ENCODE data around the gene H6PD.

H6PD gene

DNA sequence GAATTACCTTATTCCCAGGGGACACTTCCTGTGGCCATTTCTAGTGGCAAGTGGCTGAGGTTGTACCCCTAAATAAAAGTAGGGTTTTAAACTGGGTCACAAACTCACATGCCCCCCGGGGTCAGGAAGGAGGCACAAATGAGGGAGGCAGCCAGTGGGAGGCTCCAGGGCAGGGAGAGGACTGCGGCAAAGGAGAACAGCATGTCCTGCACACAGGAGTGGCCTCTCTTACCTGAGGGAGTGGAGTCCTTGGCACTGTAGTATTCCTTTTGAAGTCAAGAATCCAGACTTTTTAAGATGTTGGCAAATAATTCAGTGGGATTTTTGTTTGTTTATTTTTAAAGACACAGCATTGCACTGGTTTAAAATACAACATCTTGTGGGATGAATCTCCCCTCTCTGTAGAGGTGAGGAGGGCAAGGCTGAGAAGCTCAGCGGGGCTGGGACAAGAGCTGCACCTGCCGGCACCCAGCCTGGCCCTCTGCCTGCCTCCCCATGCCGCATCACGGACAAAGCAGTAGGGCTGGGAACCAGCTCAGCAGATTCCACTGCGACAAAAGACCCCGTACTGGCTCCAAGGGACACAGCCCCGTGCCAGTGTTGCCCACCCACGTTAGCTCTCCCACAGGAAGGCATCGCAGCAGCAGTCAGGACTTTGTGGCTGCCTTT is 80.3 kb downstream of the H6PD start:
- DNase-seq (ENCODE audit: extremely low read depth in 1 of 2, low read depth in 1 of 2): no peak

DNA sequence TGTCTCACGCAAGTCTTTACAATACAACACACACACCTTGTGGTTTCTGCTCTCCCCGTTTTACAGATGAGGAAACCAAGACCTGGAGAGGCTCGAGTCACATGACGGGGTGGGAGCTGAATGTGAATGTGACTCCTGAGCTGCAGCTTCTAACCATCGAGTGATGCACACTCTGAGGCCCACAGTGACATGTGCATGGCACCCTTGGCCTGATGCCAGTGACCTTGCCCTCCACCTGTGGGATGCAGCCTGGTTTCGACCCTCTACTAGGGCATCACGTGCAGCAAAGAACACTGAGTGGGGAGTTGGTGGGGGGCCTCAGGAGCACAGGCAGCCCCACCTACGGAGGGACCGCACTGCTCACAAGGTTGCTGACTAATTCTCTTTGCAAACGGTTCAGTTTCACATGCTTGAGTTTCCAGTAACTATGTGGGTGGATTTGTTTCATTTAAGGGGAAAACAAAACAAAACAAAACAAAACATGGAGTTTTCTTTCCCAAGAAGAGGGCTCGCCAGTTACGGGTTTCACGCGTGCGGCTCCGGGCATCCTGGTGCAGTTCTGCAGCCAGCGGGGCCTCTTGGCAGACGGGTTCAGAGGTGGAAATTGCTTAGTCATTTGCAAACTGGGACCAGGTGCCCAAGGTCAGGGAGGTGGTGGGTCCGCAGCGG is 81.0 kb downstream of the H6PD start:
- DNase-seq (ENCODE audit: extremely low read depth in 1 of 2, low read depth in 1 of 2): no peak

DNA sequence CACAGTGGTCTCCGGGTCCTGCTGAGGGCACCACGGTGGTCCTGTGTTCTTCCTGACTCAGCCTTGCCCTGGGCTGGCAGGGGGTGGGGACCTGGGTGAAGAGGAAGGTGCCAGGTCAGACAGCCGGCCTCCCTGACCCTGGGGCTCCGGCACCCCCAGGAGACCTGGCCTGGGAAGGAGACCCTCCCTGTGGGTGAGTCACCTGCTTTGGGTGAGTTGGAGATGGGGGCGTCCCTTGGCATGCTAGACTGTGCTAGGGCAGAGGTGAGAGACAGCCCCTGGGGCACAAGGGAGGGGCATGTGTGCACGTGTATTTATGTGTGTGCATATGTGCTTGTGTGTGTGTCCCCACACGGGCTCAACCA is 81.5 kb downstream of the H6PD start:
- no peak for DNase-seq (ENCODE audit: extremely low read depth in 1 of 2, low read depth in 1 of 2)

DNA sequence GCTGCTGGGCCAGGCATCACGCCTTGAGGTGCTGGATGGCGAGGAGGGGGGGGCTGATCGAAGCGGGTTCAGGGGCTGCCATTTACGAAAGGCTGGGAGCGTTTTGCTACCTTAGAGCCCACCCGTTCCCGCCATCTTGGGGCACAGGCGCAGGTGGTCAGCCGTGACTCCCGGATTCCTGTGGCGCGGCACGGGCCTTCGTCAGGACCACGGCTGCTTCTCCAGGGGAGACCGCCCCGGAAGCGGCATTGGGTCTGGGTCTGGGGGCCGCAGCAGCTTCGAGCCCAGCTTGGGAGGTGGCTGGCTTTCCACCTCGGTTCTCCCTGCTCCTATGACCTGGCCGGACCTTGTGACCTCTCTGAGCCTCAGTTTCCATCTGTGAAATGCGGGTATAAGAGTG is 81.9 kb downstream of the H6PD start:
- DNase-seq (ENCODE audit: extremely low read depth in 1 of 2, low read depth in 1 of 2): no peak

DNA sequence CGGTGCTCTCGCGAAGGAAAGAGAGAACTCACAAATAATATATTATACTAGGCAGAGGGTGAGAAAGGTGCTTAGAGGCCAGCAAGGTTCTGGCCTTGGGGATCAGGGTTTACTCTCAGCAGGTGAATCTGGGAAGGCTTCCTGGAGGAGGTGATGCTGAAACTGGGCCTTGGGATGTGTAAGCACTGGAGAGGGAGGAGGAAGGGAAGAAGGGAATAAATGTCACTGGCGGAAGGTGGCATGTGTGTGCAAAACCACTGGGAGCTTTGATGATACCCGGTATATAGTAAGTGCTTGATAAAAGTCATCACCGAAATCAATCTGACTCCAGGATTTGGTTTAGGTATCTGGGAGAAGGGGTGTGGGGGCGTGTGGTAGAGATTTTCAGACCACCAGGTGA is 82.5 kb downstream of the H6PD start:
- no peak for DNase-seq (ENCODE audit: extremely low read depth in 1 of 2, low read depth in 1 of 2)

DNA sequence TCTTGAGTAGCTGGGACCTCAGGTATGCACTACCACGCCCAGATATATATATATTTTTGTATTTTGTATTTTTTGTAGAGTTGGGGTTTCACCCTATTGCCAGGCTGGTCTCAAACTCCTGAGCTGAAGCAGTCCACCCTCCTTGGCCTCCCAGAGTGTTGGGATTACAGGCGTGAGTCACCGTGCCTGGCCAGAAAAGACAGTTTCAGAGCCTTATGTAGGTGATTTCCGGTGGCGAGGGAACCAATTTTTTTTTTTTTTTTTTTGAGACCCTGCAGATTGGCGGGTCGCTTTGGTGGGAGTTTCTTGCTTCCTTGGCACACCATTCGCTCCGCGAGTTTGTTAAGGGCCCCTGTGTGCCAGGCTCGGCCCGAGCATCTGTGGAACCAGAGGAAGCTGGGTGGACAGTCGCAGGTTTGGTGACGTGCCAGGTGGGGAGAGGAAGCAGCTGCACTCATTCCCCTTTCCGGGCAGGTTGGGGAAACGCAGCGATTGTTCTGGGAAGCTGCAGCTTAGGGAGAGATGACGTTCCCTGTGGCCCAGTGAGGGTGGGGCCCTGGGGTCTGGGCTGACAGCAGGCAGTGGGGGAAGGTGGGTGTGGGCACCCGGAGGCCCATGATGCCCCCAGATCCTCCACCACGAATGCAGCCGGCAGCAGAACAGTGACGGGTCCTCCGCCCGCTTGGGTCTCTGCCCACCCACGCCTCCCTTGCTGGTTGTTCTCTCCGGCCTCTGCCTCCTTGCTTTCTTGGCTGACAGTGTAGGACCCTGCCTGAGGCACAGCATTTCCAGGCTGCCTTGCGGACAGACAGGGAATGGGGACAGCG is 83.2 kb downstream of the H6PD start:
- no peak for DNase-seq (ENCODE audit: extremely low read depth in 1 of 2, low read depth in 1 of 2)

DNA sequence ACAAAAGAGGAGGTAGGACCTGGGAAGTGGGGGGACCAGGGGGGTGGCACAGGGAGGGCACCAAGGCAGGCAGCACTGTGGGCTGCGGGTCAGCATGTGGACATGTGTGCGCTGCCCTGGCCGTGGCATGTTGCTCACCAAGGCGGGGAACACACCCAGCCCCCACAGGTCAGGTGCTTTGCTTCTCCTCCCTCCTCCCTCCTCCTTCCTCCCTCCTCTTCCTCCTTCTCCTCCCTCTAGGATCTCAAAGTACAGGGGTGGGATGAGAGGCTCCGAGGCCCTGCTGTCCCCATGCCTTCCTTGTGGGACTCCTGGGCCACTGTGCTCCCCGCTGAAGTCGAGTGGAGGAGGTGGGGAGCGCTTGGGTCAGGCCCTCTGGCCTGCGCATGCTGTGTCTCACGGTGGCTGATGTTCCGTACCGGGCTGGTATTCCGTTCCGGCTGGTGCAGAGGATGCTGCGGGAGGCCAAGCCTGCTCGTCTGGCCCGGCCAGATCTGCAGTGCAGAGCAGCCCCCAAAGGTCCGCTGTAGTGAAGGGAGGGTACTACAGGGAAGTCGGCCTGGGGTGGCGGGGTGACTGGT is 84.7 kb downstream of the H6PD start:
- DNase-seq (ENCODE audit: extremely low read depth in 1 of 2, low read depth in 1 of 2): no peak

DNA sequence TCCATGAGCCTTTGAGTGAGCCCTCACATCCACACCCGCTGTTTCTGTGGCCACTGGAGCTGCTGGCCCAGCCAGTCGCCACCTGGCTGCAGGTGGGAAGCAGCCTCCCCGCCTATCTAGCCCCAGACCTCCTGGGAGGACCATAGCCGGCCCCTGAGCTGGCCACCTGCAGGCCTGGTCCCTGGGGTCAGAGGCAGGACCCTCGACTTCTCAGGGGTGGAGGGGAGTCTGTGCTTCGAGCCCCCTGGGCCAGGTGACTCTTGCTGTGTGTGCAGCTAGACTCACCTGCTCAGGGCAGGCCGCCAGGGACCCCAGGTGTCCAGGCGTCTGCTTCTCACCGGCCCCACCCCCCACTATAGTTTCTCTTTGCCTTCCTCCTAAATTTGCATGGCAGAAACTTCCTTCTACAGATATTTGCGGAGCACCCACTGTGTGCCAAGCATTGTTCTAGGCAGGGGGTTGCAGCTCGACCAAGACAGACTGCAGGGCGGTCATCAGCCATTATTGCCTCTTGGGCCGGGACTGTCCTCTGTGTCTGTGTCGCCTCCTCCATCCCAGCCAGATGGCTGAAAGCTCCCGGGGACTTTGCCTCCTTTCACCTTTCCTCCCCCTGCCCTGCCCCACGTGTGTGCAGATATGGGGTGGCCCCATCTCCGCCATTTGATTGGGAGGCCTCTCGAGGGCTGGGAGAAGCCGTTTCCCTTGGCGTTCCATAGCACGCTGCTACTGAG is 85.4 kb downstream of the H6PD start:
- no peak for DNase-seq (ENCODE audit: extremely low read depth in 1 of 2, low read depth in 1 of 2)

Measured in activated CD8-positive, alpha-beta memory T cell treated with anti-CD3 and anti-CD28 coated beads for 1 hour (primary cell).